Daoy (cell line): ENCODE data around the gene FAM241A. TPM values are rescaled to one million over a fixed set of nuclear protein-coding genes. Genes with fewer than 3 reads are reported as not detected.
A peak's percentile ranks its signal among the peaks of the same experiment; 100 is the strongest.
"Not testable (repeated sequence)": the region's sequence is repeated elsewhere in the genome, so short reads cannot be mapped to it uniquely, and the experiment has no call there.

ENCODE experiments used
- DNase-seq: peaks from one replicate; pipeline ENCODE4 v3.0.0-alpha.2; 2015; ENCODE audit warnings: low read depth
- total RNA-seq: library from RNA; depleted of rRNA; stranded (reverse); fragments of >200 nt; shearing (Covaris generic); gene quantifications from 2 replicates; pipeline ENCODE4 v1.2.3, GENCODE V29; 2014

Gene FAM241A
- total RNA-seq, 1 experiment from 2014 or later: 1.8 TPM

DNA sequence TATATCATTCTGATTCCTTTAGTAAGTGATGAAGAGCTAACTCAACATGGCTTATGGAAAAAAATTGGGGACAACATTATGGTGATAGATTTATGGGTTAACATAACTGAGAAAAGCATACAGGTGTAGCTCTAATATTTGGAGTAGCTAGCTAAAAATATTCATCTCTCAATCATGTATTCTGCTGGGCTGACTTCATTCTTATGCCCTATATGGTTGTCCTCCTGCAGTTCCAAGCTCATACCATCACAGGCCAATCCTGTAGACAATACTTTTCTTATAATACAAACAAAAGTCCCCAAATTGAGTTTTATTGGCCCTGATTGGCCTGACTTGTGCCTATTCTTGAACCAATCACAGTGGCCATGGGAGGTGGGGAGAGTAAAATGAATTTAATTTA lies 6.7 kb upstream of the FAM241A start:
- no peak for DNase-seq

DNA sequence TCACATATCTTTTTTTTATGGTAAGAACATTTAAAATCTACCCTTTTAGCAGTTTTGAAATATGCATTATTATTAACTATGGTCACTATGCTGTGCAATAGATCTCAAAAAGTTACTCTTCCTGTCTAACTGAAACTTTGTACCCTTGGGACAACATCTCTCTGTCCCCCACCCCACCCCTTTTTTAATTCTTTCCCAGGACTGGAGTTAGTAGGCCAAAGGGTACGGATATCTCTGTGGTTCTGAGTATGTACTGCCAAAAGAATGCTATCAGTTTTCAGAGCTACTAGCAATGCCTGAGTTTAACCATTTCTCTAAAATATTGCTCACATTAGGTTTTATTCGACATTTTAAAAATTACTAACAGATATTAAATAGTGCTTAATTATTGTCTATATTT lies 4.7 kb upstream of the FAM241A start:
- no peak for DNase-seq

DNA sequence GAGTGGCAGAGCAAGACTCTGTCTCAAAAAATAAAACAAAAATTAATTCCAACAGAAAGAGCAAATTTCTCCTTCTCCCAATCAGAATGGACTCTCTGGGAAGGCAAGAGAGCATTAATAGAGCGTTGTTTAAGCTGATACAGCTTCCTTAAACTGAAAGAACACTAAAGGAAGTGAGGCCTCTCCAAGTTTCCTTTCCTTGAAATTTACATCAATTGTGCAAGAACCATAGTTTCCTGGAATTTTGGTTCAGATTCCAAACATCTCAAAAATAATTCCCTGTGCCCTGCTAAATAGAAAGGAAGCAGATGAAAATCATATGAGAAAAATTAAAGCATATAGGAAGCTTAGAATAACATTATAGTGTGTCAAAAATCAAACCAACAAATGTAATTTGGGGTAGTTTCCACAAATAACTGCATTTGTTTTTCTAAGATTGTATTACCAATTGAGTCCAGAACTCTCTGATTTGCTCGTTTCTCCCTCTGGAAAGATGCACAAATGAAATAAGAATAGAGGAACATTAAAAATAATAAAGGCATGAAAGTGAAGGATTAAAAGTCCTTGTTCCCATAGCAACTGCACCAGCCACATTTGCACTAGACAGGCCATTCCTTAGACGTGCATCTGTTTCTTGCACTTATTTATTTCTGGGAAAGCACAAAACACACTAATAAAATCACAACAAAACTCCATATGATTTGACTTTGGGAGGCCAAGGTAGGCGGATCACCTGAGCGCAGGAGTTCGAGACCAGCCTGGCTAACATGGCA lies 3.7 kb upstream of the FAM241A start:
- DNase-seq: no peak

DNA sequence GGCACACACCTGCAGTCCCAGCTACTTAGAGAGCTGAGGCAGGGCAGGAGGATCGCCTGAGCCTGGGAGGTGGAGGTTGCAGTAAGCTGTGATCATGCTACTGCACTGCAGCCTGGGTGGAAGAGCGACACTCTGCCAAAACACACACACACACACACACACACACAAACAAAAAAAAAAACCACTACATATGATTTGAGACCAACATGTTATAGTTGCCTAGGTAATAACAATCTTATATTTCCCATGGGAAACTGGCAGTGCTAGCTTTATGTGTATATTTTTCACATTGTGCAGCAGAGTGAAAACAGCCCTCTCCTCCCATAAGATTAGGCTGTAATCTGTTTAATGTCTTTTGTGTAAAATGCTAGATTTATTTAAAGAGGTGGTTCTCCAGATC lies 3.1 kb upstream of the FAM241A start:
- no peak for DNase-seq

DNA sequence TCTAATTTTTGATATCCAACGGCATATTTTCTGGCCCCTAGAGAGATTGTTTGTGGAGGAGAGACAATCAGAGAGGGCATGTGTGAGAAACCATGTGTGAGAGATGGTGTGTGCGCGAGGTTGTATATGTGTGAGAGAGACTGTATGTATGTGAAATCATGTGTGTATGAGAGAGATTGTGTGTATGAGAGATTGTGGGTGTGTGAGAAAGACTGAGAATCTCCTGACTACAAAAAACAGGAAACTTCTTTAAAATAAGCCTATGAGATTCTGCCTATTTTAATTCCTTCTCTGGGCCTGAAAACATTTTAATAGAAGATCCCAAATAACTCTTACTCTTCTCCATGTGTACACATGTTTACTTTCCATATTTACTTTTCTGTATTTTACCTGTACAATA lies 1.5 kb upstream of the FAM241A start:
- DNase-seq: no peak

DNA sequence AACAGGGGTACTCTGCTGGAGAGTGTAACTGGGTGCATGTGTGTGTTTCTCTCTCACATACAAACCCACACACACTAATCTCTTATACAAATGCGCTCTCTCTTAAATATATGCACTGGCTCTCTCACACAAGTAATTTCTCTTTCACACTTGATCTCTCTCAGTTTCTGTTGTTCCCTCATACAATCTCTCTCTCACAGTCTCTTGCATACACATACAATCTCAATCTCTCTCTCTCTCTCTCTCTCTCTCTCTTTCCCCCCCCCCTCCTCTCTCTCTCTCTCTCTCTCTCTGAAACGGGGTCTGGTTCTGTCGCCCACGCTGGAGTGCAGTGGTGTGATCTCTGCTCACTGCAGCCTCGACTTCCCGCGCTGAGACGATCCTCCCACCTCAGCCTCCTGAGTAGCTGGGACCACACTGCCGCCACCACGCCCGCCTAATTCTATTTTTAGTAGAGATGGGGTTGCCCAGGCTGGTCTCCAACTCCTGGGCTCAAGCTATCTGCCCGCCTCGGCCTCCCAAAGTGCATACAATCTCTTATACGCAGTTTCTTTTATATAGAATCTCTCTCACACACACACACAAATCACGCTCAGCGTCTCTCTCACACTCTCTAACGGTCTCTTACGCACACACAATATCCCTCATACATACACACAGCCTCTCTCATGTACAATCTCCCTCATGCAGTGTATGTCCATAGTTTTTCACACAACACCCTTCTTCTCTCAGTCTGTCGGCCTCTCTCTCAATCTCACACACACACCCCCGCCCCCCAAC lies 518 bp upstream of the FAM241A start:
- no peak for DNase-seq

DNA sequence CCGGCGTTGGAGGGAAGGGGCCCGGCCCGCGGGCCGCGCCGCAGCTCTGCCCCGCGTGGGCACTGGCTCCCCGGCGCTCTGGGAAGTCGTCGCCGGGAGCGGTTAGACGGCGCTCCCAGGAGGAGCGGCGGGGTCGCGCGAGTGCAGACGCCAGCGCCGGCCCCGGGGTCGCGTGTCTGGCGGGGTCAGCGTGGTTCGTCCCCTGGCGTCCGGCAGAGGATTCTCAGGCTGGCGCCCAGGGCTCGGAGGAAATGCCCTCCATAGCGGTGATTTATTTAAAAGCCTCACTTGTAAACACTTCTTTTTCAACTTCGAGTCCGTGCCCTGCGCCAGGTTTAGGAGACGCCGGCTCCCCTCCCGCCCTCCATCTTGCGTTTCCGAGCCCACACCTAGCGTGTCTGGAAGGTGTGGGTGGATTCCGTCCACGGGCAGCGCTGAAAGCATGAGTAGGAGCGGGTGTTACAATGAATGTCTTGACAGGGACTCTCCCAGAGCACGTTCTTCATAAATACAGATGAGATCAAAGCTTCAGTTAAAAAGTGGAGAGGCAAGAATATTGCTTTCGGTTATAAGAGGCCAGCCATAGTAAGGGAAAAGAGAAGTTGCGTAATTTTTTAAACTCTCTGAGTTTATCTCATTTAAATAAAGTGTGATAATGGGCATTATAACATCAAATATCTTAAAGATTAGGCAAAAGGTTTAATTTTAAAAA lies 692 bp downstream of the FAM241A start:
- DNase-seq: peak; percentile 43

DNA sequence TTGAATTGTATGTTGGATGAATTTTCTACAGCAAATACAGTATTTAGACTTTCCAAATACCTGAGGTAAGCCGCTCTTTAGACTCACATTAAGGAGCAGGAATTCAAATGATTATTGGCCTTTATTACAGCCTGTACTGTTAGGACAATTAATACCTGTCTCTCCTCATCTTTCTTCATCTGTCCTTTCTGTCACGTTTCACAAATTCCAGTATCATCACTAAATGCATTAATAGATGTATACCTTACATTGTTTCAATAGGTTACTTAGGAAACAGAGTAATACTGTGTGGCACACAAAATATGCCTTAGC lies 1.2 kb downstream of the FAM241A start:
- no peak for DNase-seq

DNA sequence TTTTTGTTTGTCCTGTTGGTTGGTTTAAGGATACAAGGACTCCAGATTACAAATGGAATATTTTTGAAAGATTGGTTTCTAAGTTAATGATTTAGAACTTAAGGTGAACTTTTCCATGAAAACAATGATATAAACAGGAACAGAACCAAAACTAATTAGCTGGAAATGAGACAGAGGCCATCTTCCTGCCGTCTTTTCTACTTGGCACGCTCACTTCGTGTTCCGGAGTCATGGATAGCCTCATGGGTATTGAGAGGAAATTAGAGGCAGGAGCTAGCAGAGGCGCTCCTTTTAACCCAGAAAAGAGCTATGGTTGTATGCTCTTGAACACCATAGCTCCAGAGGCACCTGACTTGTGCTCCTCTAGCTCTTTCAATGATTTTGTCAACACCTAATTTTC lies 2.4 kb downstream of the FAM241A start:
- peak; percentile 32 for DNase-seq

DNA sequence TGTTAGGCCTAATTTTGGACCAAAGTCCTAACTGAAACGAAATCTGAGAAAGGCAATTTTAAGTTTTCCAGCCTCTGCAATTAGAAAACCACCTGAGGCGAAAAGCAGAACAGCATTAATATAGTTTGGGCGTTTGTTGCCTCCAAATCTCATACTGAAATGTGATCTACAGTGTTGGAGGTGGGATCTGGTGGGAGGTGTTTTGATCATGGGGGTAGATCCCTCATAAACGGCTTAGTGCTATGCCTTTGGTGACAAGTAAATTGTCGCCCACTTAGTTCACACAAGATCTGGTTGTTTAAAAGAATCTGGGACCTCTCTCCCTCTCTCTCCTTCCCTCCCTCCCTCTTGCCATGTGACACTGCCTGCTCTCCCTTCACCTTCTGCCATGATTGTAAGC lies 5.7 kb downstream of the FAM241A start:
- no peak for DNase-seq

DNA sequence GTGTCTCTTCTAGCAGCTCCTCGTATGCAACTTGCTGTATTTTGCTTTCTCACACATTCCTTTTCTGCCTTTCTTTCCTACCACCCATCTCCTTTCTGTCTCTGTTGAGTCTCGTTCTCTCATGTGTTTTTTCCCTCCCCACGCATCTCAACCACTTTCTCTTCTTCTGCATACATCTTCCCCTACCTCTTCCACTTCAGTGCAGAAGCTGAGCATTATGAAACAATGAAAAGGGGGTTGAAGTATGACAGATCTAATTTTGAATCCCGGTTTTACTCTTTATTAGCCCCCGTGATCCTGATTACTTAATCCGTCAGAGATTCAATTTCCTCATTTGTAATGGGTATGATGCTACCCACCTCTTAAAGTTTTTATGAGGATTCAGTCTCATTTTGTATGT lies 7.3 kb downstream of the FAM241A start:
- DNase-seq: no peak

DNA sequence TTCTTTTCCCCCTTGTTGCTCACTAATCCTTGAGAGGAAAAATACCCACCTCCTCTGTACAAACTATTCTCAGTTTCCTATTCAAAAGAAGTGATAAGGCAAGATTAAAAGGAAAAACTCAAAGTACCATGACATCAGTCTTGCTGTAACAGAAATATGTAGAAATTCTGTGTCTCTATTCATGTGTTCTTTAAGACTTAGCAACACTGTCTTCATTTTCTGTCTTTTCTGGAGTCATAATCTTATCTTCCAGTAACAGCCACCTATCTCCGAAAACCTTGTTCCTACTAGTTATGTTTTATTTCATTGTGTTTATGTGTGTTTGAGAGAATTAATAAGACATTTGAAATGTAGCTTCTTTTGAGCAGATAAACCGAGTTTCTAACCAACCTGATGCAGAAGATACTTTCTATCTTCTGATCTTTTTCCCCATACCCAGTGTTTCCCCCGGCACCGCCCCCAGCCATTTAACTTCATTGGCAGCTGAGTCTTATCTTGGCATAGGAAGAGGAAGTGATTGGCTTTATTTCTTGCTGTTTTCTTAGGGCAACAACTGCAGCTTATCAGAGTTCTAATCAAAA lies 8.0 kb downstream of the FAM241A start:
- no peak for DNase-seq

DNA sequence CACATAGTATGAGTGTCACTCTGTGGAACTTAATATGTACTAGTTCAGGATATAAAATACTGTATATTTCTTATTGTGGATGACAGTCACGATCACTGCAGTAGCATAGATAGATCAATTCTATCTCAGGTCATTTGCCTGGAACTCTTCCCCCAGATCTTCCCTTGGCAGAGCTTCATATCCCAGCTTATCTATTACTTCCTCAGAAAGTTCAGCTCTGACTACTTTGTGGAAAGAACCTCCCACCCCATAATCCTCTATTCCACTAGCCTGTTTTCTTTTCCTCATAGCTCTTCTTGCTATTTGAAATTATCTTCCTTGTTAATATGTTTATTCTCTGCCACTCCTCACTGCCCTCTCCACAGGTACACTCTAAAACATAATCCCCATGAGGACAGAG lies 10.9 kb downstream of the FAM241A start:
- no peak for DNase-seq

DNA sequence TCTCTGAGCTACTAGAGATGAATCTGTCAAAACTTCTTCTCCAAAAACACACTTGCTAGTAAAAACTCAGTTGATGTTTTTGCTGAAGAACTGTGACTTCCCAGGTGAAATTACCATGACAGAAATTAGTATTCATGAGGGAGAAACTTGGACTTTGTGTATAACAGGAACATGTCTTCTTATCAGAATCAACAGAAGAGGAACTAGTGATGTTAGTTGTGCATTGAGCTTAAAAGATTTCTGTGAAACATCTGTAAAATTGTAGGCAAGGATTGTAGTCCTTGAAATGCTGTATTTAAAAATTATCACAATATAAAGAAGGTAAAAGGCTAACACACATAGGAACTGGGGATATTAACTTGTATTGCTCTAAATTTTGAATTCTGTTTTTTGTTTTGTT lies 11.3 kb downstream of the FAM241A start:
- no peak for DNase-seq

DNA sequence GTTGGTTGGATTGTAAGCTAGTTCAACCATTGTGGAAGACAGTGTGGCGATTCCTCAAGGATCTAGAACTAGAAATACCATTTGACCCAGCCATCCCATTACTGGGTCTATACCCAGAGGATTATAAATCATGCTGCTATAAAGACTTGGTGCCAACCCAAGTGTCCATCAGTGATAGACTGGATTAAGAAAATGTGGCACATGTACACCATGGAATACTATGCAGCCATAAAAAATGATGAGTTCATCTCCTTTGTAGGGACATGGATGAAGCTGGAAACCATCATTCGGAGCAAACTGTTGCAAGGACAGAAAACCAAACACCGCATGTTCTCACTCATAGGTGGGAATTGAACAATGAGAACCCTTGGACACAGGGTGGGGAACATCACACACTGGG lies 18.5 kb downstream of the FAM241A start:
- DNase-seq: not testable (repeated sequence)

DNA sequence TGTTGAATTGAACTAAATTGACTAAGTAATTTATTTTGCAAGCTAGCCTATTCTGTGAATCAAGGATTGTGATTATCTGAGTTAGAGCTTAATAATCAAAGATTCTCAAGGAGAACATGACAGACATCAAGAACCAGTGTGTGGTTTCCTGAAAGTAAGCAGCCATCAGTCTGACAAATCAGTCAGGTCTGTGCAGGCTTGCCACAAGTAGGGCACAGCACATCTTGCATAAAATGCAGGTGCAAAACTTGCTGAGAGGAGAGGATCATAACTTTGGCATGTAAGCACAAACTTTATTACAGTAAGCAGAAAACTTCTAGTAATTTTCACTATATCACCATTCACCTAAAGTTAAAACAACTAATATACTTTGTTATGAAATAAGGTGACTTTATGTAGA lies 22.5 kb downstream of the FAM241A start:
- DNase-seq: no peak

DNA sequence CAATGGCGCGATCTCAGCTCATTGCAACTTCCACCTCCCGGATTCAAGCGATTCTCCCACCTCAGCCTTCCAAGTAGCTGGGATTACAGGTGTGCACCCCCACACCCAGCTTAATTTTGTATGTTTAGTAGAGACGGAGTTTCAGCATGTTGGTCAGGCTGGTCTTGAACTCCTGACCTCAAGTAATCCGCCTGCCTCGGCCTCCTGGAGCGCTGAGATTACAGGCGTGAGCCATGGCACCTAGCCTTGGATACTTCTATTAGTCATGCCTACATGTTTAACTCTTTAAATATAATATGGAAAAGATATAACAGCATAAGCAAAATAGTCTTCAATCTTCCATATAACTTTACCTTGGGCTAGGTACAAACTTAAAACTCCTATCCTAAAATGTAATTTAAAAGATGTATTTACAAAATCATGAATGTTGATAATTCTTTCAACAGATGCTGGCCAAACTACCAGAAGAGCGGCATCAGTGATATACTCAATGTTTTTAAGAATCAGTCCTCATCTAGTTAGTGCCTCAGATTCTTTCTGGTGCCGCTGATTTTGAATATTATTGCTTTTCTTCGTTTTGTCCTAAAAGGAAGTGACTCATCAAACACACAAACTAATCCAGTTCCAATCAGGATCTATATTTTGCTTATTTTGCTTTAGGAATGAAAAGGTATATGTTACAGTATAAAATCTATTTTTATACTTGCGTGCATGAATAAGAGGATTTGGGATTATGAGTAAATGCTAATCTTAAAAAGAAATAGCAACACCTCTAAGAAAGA lies 23.7 kb downstream of the FAM241A start:
- DNase-seq: no peak

DNA sequence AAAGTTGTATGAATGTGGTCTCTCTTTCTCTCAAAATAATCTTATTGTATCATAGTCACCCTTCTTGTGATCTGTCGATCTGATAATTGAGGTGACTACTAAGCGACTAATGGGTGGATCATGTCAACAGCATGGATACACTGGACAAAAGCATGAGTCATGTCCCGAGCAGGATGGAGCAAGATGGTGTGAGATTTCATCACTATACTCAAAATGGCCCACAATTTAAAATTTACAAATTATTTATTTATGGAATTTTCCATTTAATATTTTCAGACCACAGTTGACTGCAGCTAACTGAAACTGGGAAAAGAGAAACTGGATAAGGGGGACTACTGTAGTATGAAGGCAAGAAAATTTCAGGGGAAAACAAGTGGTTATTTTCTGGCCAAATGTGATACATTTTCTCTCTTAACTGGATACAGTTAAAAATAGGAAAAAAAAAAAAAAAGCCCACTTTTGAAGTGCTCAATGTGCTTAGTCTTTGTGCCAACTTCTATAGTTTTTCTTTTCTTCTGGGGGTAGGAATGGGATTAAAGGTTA lies 25.3 kb downstream of the FAM241A start:
- DNase-seq: peak; percentile 76

DNA sequence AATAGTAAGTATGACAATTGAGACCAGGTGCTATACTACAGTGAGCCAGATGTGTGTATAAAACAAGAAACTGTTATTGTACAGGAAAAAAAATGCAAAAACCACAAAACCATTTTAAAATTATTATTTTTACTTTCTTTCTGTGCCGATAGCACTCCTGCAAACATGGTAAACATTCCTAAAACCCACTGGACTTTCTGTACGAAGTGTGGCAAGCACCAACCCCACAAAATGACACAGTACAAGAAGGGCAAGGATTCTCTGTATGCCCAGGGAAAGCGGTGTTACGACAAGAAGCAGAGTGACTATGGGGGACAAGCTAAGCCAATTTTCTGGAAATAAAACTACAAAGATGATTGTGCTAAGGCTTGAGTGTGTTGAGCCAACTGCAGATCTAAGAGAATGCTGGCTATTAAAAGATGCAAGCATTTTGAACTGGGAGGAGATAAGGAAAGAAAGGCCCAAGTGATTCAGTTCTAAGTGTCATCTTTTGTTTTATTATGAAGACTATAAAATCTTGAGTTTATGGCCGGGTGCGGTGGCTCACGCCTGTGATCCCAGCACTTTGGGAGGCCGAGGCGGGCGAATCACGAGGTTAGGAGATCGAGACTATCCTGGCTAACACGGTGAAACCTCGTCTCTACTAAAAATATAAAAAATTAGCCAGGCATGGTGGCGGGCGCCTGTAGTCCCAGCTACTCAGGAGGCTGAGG lies 26.0 kb downstream of the FAM241A start:
- DNase-seq: not testable (repeated sequence)

DNA sequence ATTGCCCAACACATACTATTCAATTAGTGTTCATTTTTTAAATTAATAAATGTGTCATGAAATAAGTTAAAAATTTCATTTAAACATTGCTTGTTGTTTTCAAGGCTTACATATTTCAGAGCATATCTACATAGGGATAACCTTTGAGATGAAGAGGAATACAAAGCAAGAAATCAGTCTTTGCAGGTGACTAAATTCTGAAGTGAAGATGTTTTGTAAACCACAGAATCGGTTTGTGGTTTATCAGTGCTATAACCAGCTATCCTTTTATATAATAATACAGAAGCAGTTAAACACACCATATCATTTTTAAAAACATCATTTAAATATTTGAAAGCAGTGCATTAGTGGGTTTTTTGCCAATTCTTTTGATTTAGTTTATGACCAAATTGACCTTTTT lies 26.9 kb downstream of the FAM241A start:
- no peak for DNase-seq
